GM18868 (cell line): ENCODE results near the gene IRF5.
A peak's percentile ranks its signal among the peaks of the same experiment; 100 is the strongest.

Source experiments
- ATAC-seq: cut with Tn5 transposase; IDR thresholded peaks from one replicate; pipeline ENCODE4 v1.9.1; 2021; ENCODE audit warnings: mild to moderate bottlenecking, moderate library complexity; ENCODE audit not compliant: unreplicated experiment

Gene IRF5

DNA sequence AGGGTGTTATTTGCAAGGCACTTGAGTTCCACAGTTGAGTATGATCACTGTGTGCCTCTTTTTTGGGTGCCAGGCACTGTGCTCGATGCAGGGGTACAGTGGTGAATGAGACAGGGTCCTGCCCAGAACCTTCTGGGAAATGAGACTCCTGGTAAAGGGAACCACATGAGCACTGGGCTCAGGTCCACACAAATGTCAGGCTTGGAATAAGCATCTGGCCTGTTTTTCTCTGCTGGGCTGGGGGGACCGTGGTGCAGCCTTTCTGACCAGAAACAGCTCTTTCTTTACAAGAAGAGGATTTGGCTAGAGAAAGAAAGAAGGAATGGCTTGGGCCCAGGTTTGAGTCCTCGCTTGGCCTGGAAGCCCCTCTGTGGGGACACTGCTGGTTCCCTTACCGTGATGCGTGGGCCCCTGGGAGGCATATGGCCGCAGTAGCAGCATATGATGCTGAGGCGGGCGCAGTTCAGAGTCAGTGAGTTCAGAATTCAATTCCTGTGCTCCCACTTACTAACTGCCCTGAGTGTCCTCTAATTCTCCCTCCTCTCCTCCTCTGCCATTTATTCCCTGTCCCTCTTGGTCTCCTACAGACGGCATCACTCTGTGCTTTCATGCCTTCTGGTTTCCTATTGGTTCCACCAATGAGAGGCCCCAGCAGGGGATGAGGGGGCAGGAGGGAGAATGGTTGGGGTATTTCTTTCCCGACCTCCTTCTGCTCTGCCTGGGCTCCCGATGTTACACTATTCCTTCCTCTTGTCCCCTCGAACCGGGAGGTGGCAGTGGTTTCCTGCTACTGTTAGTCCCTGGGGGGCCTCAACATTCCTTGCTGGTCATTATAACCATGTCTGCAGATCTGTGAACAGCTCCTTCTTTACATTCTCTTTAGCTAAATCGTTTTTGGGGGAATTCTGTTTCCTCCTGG lies 17.6 kb upstream of the IRF5 start:
- no peak for ATAC-seq

GRCh38 chr7:128920913-128921582 lies 16.7 kb upstream of the IRF5 start:
- ATAC-seq = no peak

GRCh38 chr7:128921866-128922440 lies 15.8 kb upstream of the IRF5 start:
- ATAC-seq = no peak

- no peak for ATAC-seq
These were observed 15.0 kb upstream of the IRF5 start for GRCh38 chr7:128922496-128923410.

- ATAC-seq = no peak
These were observed 14.3 kb upstream of the IRF5 start for GRCh38 chr7:128923411-128923800.

- ATAC-seq = no peak
These were observed 12.8 kb upstream of the IRF5 start for GRCh38 chr7:128924707-128925588.

GRCh38 chr7:128928159-128928813 lies 9.4 kb upstream of the IRF5 start:
- no peak for ATAC-seq

DNA sequence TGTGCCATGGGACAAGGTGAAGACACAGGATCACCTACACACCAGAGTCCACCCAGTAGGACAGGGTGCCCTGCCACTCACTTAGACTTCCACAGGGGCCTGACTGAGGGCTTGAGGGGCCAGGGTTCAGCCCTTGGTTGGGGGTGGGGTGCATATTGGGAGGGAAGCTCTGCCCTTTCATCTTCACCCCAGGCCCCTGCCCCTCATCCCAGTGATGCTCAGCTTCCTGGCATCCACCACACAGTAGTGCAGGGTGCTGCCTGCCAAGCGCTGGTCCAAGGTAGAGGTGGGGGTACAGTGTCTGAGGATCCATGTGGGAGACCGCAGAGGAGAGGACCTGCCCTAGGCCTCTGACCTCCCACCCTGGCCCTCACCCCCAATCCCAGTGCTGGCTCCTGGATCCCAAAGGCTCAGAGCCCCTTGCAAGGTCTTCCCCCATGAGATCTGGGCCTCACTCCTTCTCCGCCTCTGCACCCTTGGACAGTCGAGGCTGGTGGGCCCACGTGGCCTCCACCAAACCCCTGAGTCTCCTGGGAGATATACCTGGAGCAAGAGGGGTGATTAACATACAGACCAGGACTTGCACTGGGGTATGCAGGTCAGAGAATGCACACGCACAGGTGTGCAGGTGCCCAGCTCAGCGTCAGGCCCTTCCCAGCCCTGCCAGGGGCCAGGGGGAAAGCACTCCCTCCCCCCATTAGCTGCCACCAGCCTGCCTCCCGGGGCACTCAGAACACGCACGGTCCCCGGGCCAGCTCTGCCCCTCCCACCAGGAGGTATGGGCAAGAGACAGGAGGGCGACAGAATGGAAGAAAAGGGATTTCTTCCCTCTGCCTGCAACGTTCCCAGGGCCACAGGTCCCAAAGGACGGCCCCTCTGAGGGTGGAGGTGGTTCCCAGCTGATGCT lies 8.6 kb upstream of the IRF5 start:
- ATAC-seq = no peak

DNA sequence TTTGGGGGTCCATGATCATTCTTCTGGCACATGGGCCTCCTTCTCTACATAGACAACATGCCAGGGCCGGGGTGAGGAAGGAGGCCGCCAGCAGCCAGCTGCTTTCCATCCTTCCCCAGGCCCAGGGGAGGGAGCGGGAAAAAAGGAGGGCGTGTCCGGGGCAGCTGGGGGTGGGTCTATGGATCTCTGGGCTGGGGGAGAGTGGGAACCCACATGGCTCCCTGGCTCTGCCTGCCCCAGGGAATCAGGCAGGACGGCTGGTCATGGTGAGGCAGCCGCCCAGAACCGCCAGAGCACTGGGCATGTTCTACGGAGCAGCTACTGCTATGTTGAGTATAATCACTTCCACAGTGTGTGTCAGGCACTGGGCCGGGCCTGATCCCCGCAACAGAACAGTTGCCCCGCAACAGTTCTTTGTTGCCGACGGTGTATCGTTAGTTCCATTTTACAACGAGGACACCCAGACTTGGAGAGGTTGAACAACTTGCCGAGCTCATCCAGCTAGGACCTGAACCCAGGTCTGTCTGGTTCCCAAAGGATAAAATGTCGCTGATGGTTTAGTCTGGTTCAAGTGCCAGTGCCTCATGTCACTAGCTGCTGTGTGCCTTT lies 6.4 kb upstream of the IRF5 start:
- no peak for ATAC-seq

DNA sequence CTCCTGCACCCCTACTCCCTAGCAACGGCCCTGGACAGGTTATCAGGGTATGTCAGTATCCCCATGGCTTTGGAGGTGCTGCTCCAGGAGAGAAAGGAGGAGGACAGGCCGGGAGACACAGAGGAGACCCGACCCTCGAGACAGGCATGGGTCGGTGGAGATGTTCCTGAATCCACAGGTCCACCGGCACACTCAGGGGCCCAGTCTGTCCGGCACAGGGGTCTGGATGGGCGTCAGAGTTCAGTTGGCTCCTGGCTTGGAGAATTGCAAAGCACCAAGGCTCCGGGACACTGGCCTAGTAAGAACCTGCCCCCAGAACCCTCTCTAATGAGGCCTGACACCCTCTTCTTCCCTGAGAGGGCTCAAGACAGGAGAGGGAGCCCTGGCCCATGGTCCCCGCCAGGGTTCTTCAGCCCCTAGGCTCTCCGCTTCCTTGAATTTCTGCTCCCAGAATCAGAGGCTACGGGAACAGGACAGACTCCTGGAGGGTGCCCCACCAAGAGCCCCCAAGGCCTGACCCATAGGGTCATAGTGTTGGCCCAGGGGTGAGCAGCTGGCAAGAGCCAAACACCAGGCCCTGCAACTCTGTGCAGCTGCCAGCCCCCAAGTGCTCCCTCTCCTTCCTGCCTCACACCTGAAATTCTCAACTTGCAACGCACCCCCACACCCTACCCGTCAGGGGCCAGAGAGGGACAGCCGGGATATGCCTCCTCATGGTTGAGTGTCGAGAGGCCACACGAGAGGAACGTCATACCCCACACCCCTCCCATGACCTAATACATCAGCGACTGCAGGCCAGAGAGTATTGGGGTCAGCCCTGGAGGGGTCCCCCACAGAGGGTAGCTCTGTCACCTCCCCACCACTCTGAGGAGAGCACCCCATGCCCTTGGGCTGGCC lies 5.5 kb upstream of the IRF5 start:
- no peak for ATAC-seq

DNA sequence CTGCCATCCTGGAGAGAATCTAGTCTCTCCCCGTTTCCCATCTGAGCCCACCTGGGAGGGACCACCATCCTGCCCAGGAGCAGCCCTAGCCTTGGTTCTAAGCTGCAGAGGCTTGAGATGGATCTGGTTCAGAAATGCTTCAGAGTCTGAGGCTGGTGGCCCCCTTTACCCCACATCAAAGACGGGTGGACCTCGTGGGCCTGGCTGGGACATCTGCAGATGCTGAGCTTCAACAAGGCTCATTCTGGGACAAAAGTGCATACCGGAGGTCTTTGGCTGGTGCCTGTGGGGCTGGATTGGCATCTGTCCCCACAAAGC lies 4.9 kb upstream of the IRF5 start:
- ATAC-seq = no peak

- peak; percentile 46 for ATAC-seq
These were observed 4.4 kb upstream of the IRF5 start for GRCh38 chr7:128933180-128933891.

- peak; percentile 37 for ATAC-seq
These were observed 3.1 kb upstream of the IRF5 start for GRCh38 chr7:128934361-128935341.

GRCh38 chr7:128935342-128935730 lies 2.4 kb upstream of the IRF5 start:
- no peak for ATAC-seq

- ATAC-seq = no peak
These were observed 929 bp upstream of the IRF5 start for GRCh38 chr7:128936798-128937197.
